Inflammatory macrophage (primary cell): Measurements from ENCODE around the gene FAM185A.
"Not testable (repeated sequence)": the region's sequence is repeated elsewhere in the genome, so short reads cannot be mapped to it uniquely, and the experiment has no call there.

Source experiments
- DNase-seq, 2 donors: peaks; one replicate each; pipeline ENCODE4 v3.0.0-alpha.2; 2020 to 2022

The FAM185A gene

DNA sequence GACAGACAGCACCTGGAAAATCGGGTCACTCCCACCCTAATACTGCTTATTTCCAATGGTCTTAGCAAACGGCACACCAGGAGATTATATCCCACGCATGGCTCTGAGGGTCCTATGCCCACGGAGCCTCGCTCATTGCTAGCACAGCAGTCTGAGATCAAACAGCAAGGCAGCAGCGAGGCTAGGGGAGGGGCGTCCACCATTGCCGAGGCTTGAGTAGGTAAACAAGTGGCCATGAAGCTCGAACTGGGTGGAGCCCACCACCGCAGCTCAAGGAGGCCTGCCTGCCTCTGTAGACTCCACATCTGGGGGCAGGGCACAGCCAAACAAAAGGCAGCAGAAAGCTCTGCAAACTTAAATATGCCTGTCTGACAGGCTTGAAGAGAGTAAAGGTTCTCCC lies 32.1 kb downstream of the FAM185A start:
- DNase-seq: not testable (repeated sequence)

DNA sequence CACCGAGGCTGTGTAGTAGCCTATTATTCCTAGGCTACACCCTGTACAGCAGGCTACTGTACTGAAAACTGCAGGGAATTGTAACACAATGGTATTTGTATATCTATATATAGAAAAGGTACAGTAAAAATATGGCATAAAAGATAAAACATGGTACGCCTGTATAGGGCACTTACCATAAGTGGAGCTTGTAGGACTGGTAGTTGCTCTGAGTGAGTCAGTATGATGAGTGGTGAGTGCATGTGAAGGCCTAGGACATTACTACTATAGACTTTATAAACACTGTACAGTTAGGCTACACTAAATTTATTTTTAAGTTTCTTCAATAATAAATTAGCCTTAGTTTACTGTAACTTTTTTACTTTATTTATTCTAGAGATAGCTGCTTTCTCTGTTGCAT lies 40.0 kb downstream of the FAM185A start:
- DNase-seq: not testable (repeated sequence)

DNA sequence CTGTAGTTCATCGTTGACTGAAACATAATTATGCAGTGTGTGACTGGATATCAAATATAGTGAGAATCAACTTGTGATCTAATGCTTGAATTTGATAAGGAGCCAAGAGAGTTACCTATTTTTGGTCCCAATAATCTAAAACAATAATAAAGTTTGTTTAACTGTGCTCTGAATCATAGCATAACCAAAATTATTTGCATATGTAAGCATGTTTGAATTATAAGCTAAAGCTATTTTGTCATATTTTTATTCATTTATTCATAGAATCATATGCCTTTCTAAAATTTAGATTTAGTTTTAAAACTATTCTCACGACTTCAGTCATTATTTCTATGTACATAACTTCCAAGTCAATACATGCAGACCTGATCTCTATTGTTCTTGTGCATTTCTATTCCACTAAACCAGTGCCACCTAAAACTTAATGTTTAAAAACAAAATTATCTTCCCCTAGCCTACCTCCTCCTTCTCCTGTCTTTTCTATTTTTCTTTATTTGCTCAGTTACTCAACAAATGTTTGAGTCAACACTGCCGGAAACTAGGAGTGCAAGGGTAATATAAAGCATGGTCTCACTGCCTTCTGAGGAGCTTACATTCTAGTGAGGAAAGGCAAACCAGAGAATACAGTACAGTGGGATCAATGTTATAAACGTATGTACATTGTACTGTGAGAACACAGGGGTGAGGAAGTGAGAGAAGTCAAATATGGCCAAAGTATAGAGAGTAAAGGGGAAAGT lies 41.7 kb downstream of the FAM185A start:
- not testable (repeated sequence) for DNase-seq

GRCh38 chr7:102791367-102791766 lies 42.6 kb downstream of the FAM185A start:
- DNase-seq: not testable (repeated sequence)

GRCh38 chr7:102791831-102792230 lies 43.0 kb downstream of the FAM185A start:
- not testable (repeated sequence) for DNase-seq

GRCh38 chr7:102794567-102794966 lies 45.8 kb downstream of the FAM185A start:
- peak in 1 of 2 donors; percentile 27 for DNase-seq

DNA sequence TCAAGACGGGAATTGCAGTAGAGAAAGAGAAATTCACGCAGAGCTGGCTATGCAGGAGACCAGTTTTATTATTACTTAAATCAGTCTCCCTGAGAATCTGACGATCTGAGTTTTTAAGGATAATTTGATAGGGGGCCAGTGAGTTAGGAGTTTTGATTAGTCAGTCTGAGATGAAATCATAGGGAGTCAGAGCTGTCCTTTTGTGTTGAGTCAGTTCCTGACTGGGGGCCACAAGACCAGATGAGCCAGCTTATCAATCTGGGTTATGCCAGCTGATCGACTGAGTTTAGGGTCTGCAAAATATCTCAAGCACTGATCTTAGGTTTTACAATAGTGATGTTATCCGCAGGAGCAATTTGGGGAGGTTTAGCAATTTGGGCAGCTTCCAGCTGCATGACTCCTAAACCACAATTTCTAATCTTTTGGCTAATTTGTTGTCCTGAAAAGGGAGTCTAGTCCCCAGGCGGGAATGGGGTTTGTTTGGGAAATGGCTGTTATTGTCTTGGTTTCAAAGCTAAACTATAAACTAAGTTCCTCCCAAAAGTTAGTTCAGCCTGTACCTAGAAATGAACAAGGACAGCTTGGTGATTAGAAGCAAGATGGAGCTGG lies 47.3 kb downstream of the FAM185A start:
- DNase-seq: not testable (repeated sequence)

DNA sequence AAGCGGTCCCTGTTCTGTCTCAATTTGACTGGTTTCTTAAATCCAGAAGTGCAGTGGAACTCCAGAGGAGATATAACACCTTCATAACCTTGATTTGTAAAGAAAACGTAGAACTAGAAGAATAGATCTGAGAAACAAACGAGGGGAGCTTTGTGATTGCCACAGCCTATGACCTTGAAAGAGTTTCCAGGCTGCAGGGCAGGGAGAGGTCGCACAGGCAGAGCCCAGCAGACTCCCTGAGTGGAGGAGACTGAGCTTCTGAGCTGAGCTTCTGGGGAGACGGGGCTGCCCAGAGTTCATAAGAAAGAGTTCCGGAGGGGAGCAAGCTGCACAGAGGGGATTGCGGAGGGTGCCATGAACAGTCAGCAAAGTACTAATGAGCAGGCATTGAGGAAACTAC lies 57.8 kb downstream of the FAM185A start:
- DNase-seq: no peak

DNA sequence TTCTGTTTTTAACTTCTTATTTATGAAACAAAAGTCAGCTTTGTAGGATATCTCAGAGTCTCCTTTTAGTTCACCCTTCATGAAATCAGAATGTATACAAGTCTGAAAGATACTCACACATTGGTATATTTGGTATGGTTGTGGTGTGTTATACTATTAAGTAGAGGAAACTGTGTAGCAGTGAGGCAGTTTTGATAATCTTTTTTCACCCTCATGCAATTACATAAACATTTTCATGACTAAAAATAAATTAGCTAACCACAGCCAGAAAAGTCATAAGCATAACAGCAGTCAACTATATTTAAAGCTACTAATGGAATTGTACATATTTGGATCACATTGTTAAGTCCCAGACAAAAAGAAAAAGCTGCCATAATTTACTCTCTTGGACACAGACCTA lies 62.1 kb downstream of the FAM185A start:
- no peak for DNase-seq

DNA sequence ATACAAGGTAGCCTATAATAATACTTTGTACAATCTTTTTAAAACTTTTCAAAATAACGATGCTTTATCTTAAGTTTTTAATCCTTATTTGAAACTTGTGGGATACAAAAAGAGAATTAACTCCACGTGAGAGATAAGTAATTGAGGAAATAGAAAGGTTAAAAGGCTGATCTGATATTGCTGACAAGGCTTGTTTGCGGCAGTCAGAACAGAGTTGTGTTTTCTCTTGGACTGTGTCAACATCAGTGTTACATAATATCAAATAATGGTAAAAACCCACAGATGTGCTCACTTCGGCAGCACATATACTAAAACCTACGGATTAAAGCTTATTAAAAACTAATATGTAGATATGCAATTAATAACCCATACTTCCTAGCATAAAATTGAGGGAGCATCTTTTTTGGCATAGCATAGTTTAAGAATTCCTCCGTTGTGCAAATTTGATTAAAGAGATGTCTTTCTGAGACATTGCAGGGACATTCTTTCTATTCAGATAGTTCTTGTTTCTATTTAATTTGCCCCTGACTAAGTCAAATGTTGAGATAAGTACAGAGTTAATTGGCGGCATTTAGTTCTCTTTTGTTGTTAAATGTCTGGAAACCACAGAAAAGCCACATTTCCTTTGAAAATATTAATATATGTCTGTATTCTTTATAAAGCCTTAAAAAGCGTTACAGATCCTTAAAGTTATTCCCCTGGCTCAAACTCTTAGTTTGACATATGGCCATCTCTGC lies 63.3 kb downstream of the FAM185A start:
- peak; percentile 30 to 60 for DNase-seq

- peak in 1 of 2 donors; percentile 16 for DNase-seq
Observed at GRCh38 chr7:102813191-102814024, 64.6 kb downstream of the FAM185A start.

DNA sequence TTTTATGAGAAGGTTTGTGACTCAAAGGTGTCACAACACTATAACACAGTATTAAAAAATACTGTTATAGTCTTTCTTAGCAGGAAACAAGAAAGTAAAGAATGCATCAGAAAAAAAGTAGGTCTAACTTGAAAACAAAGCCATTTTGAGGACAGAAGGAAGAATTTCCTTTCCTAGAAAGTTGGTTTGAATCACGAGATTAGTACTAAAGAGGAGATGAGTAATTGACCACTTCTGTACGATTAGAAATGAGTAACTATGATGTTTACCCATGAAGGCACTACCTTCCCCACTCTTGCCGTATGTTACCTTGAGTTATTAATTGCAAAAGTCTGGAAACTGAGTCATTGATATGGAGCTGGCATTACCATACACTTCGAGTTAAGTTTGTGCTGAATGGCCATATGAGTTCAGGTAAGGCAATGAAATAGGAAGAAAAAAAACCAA lies 65.2 kb downstream of the FAM185A start:
- no peak for DNase-seq

DNA sequence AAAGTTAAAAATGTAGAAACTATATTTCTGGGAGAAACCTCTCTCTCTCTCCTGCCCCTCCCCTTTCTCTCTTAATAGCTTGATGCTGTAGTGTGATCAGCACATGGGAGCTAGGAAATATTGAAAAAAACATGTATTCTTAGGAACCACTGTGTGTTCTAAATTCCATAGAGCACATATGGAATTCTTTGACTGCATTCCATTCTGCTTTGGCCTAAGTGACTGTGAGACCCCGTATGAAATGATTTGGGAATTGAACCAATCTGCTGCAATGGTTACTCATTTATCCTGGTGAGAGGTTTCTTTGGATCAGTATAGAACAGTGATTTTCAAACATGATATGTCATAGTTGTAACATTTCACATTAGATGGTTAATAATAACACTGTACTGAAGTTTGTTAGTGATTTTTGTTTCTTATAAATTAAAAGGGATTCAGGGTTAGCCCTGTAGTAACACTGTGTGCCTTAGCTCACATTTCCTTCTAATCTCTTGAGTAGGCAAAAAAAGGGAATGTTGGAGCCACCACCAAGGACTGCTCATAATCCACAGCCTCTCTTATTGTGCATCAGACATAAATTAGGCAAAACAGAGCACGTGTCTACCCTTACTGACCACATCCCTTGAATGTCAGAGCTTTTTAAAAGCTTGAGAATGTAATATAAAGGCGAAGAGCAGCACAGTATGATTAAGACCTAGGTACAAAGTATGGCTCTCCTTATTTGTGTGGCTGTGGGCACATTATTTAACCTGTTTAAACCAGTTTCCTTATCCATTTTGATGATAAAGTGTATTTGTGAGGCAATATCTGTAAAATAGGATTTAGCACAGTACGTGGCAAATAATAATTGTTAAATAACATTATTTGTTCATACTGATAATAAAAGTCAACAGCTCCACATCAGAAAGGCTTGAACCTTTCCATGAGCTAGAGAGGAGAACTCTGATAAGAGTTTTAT lies 69.1 kb downstream of the FAM185A start:
- no peak for DNase-seq

DNA sequence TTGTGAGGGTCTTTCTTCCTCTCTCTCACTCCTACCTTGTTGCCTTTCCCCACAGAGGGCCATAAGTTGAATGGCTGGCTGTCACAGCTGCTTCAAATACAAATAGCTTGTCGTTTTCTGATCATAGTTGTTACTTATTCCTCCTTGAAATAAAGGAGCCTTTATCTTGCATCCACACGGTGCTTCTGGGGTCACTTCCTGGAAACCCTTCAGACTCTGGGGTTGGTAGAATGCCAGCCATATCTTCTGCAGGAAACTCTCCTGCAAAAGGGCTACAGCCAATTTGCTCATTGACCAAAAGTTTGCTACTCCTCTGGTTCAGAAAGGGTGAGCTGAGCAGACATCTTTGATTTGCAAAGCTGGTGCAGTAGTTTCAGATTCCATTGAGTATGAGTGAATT lies 70.4 kb downstream of the FAM185A start:
- no peak for DNase-seq

- no peak for DNase-seq
Observed at GRCh38 chr7:102821994-102822747, 73.4 kb downstream of the FAM185A start.

DNA sequence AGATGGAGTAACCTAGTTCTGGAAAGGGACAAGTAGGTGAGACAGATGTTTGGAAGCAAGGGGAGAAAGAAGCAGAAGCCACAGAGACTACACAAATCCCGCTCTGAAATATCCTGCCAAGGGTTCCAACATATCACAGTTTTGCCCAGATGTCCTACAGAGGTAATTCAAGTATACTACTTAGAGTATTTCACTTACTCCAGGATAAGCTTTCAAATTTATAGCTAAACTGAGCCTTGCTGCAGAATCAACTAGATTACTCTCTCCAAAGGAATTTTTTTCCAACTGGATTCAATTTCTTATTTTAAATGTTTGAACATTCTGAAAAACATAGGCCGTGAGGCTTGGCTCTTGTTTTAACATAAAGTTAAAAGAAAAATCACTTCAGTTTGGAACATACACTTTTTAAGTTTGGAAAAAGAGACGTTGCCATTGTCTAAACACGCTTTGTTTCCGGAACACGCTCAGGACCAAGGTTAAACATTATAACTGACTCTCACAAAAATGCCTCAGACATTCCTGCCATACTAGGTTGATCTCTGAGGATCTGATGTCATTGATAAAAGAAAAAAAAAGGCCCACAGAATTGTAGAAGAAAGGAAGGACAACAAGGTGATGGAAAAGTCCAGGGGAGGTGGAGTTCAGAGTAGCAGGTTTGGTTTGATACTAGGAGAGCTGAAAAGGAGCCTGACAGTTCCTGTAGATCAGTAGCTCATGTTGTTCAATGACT lies 74.8 kb downstream of the FAM185A start:
- no peak for DNase-seq

DNA sequence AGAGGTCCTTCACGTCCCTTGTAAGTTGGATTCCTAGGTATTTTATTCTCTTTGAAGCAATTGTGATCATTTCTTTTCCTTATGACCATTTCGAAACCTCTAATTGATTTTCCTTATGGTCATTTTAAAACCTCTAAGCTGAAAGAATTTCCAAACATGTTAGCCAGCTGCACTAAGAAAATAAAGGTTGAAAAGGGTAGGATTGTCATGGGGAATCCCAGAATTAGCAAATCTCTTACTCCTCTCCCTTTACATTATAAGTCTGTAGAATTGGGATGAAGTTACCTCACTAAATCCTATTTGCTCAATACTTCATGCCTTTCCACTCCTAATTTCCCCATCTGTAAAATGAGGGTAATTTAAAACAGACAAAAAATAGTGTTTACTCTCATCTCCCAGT lies 79.5 kb downstream of the FAM185A start:
- DNase-seq: no peak

GRCh38 chr7:102829075-102829474 lies 80.3 kb downstream of the FAM185A start:
- DNase-seq: no peak

GRCh38 chr7:102830197-102830596 lies 81.4 kb downstream of the FAM185A start:
- DNase-seq: no peak

GRCh38 chr7:102832674-102833073 lies 83.9 kb downstream of the FAM185A start:
- no peak for DNase-seq
